ENCODE measurements around the gene CXXC5.
A peak's percentile ranks its signal among the peaks of the same experiment; 100 is the strongest.

GRCh38 chr5:139650031-139650688 lies 2.0 kb downstream of the CXXC5 start:
- TF ChIP-seq RAD21 (IDR thresholded peaks at IDR 0.05; ENCODE audit: low read length) = peak; percentile 35
- TF ChIP-seq POLR2A (IDR thresholded peaks at IDR 0.05; ENCODE audit: low read depth, low read length) = 0 out of 2 replicates have a peak, but pooled peaks have one; percentile 7
- TF ChIP-seq SMC3 (IDR thresholded peaks at IDR 0.05; ENCODE audit: low read depth, low read length) = peak; percentile 34; the same call in 1 of the 2 replicates
- peak; percentile 35 for TF ChIP-seq CTCF (conservative IDR thresholded peaks at IDR 0.05; ENCODE audit: low read depth, low read length)
- TF ChIP-seq NFE2L2 (IDR thresholded peaks at IDR 0.05; ENCODE audit: low read depth, low read length) = no peak
- TF ChIP-seq RCOR1 (IDR thresholded peaks at IDR 0.05; ENCODE audit: insufficient replicate concordance, low read length) = no peak
- no peak for TF ChIP-seq USF2 (IDR thresholded peaks at IDR 0.05; ENCODE audit: low read depth, low read length)
- TF ChIP-seq MAZ (IDR thresholded peaks at IDR 0.05; ENCODE audit: borderline replicate concordance, low read depth, low read length) = no peak
- no peak for TF ChIP-seq RFX5 (IDR thresholded peaks at IDR 0.05; ENCODE audit: low read depth, low read length)
- no peak for TF ChIP-seq MAFK (IDR thresholded peaks at IDR 0.05; ENCODE audit: low read depth, low read length)

Data from IMR-90 (cell line).